SK-N-SH treated with all-trans-retinoic acid at 6 μM for 48 hours (cell line): ENCODE results near the gene RAX2.

Experiments
- ATAC-seq: fragments of 200-7000 bp; cut with Tn5 transposase; 3 replicates; pipeline ENCODE4 v1.9.1; 2020; ENCODE audit warnings: mild to moderate bottlenecking, moderate library complexity
- BACH2 ChIP-seq: fragments of 250-450 bp; sonication (Bioruptor Pico); IDR thresholded peaks from 2 replicates; pipeline ENCODE4 v1.9.0; 2021; ENCODE audit warnings: mild to moderate bottlenecking, borderline replicate concordance
- CSRNP3 ChIP-seq: fragments of 250-450 bp; sonication (Bioruptor Pico); IDR thresholded peaks from 2 replicates; pipeline ENCODE4 v1.5.1; 2021; ENCODE audit warnings: mild to moderate bottlenecking, moderate library complexity
- ESRRG ChIP-seq: fragments of 250-450 bp; sonication (Bioruptor Pico); IDR thresholded peaks from 2 replicates; pipeline ENCODE4 v1.6.1; 2021; ENCODE audit warnings: mild to moderate bottlenecking
- GLIS3 ChIP-seq: fragments of 250-450 bp; sonication (Bioruptor Pico); IDR thresholded peaks from 2 replicates; pipeline ENCODE4 v1.5.0; 2020; ENCODE audit warnings: mild to moderate bottlenecking, moderate library complexity
- OSR1 ChIP-seq: fragments of 250-450 bp; sonication (Bioruptor Pico); IDR thresholded peaks from 2 replicates; pipeline ENCODE4 v1.8.0; 2022; ENCODE audit warnings: moderate library complexity, mild to moderate bottlenecking, inconsistent platforms
- PATZ1 ChIP-seq: fragments of 250-450 bp; sonication (Bioruptor Pico); IDR thresholded peaks from 2 replicates; pipeline ENCODE4 v1.8.0; 2020; ENCODE audit warnings: mild to moderate bottlenecking, moderate library complexity, borderline replicate concordance
- RARB ChIP-seq: fragments of 250-450 bp; sonication (Bioruptor Pico); IDR thresholded peaks from 2 replicates; pipeline ENCODE4 v1.8.0; 2021; ENCODE audit warnings: mild to moderate bottlenecking, moderate library complexity
- ZC3H10 ChIP-seq: fragments of 250-450 bp; sonication (Bioruptor Pico); IDR thresholded peaks from 2 replicates; pipeline ENCODE4 v1.5.1; 2021; ENCODE audit warnings: mild to moderate bottlenecking, moderate library complexity
- ZFP3 ChIP-seq: fragments of 250-450 bp; sonication (Bioruptor Pico); IDR thresholded peaks from 2 replicates; pipeline ENCODE4 v1.5.0; 2020; ENCODE audit warnings: mild to moderate bottlenecking, moderate library complexity
- ZFP30 ChIP-seq: fragments of 450-650 bp; formaldehyde crosslinking; IDR thresholded peaks from 2 replicates; pipeline ENCODE4 v1.5.0; 2022; ENCODE audit warnings: mild to moderate bottlenecking, moderate library complexity
- ZNF70 ChIP-seq: fragments of 450-650 bp; formaldehyde crosslinking; IDR thresholded peaks from 2 replicates; pipeline ENCODE4 v1.5.0; 2020; ENCODE audit warnings: mild to moderate bottlenecking, moderate library complexity
- TF ChIP-seq, protein P1 (sequence below): fragments of 250-450 bp; sonication (Bioruptor Pico); IDR thresholded peaks from 2 replicates; pipeline ENCODE4 v1.5.1; 2020; ENCODE audit warnings: low read depth, mild to moderate bottlenecking, moderate library complexity

RAX2 gene

DNA sequence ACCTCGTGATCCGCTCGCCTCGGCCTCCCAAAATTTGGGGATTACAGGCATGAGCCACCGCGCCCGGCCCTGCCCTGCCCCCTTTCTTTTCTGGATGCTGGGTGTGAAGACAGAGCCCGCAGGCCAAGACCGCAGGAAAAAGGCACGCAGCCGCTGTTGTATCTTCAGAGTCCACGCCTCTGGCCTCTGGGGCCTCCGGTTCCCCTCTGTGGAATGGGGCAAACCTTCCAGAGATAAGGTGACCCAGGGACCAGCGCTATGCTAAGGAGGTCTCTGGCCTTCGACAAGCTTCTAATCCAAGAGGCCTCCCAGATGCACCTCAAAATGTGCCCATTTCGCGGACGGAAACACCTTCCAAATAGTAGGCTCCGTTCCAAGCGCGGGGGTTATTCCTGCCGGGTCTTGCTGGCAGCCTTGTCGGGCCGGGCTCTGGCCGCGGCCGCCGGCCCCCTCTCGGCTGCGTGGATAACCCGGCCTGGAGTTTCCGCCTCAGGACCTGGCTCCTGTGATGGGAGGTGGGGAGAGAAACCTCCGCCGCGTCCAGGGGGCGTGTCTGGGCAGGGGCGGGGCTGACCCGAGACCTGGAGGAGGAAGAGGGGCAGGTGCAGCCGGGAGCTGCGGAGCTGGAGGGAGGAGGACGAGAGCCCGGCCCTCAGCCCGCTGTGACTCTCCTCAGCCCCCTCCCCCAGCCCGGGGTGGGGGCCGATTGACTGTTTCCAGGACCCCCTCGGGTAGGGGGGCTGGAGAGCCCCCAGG lies 50.7 kb downstream of the RAX2 start:
- TF ChIP-seq ZFP3 (CRISPR knock-in tag) (peak; percentile 85), BACH2 (CRISPR knock-in tag) (no peak), PATZ1 (CRISPR knock-in tag) (no peak), OSR1 (CRISPR knock-in tag) (no peak), ZC3H10 (CRISPR knock-in tag) (no peak)
- ATAC-seq = peak; percentile 78

GRCh38 chr19:3720349-3720917 lies 51.6 kb downstream of the RAX2 start:
- no peak for ATAC-seq
- TF ChIP-seq BACH2 (CRISPR knock-in tag) (no peak), ZFP3 (CRISPR knock-in tag) (peak; percentile 98)

GRCh38 chr19:3719868-3720267 lies 52.2 kb downstream of the RAX2 start:
- no peak for ATAC-seq
- TF ChIP-seq CSRNP3 (CRISPR knock-in tag) (no peak), ZFP30 (CRISPR knock-in tag) (no peak), ZNF70 (CRISPR knock-in tag) (no peak), GLIS3 (CRISPR knock-in tag) (no peak), ESRRG (CRISPR knock-in tag) (no peak), ZFP3 (CRISPR knock-in tag) (no peak), OSR1 (CRISPR knock-in tag) (no peak), RARB (CRISPR knock-in tag) (no peak)
- TF ChIP-seq, protein P1, sequence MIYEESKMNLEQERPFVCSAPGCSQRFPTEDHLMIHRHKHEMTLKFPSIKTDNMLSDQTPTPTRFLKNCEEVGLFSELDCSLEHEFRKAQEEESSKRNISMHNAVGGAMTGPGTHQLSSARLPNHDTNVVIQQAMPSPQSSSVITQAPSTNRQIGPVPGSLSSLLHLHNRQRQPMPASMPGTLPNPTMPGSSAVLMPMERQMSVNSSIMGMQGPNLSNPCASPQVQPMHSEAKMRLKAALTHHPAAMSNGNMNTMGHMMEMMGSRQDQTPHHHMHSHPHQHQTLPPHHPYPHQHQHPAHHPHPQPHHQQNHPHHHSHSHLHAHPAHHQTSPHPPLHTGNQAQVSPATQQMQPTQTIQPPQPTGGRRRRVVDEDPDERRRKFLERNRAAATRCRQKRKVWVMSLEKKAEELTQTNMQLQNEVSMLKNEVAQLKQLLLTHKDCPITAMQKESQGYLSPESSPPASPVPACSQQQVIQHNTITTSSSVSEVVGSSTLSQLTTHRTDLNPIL (CRISPR knock-in tag) = no peak
